ENCODE results near the gene PPIAL4G.
"Not testable (repeated sequence)": the region's sequence is repeated elsewhere in the genome, so short reads cannot be mapped to it uniquely, and the experiment has no call there.

GRCh38 chr1:148458901-148459581, 24.1 kb downstream of the PPIAL4G start:
- not testable (repeated sequence) for TF ChIP-seq CTCF, POLR2A (IDR thresholded peaks at IDR 0.05)
